Measurements from ENCODE around the gene CLIC1. TPM values are rescaled to one million over a fixed set of nuclear protein-coding genes. Genes with fewer than 3 reads are reported as not detected.

CLIC1 gene
- total and polyA plus RNA-seq, 5 donors from 2014 or later: 192 to 771 (median 521) TPM

GRCh38 chr6:31775184-31775583 is 38.9 kb upstream of the CLIC1 start:
- Mint-ChIP-seq H3K27ac (peak overlapping the region in 2 of 3 donors; percentile 52 to 90), H3K4me1 (peaks cover 0 to 57% (median 18%) of the 10 kb centered on the region in 4 donors), H3K27me3 (peaks cover 4% of the 10 kb centered on the region), H3K4me3 (peak overlapping the region in 2 of 4 donors; percentile 25 to 61), H3K36me3 (no peaks in the 10 kb centered on the region), H3K9me3 (no peaks in the 10 kb centered on the region)
- H3K9me3 ChIP-seq (ENCODE audit: control insufficient read depth in 2 of 2, low read length in 2 of 2): no peaks in the 10 kb centered on the region
- no peaks in the 10 kb centered on the region for H3K27me3 ChIP-seq (ENCODE audit: control insufficient read depth, insufficient read depth, low read length)
- DNase-seq (no peak), ATAC-seq (ENCODE audit: low read depth in 2 of 2) (no peak)
- no peak overlapping the region for H3K27ac ChIP-seq (ENCODE audit: insufficient read depth, low read length, poor library complexity, severe bottlenecking)
- peaks cover 53% of the 10 kb centered on the region for H3K4me1 ChIP-seq (ENCODE audit: control insufficient read depth, insufficient read depth, low read length, poor library complexity, severe bottlenecking)
- no peak overlapping the region for H3K4me3 ChIP-seq (ENCODE audit: low read depth, low read length)
- H3K36me3 ChIP-seq (ENCODE audit: control insufficient read depth, insufficient read depth, low read length): peaks cover 6% of the 10 kb centered on the region

GRCh38 chr6:31771992-31772358 is 35.6 kb upstream of the CLIC1 start:
- Mint-ChIP-seq H3K9me3 (peaks cover 0 to 1% (median 0%) of the 10 kb centered on the region in 7 donors), H3K4me1 (peaks cover 7 to 59% (median 20%) of the 10 kb centered on the region in 4 donors), H3K27me3 (peaks cover 4% of the 10 kb centered on the region), H3K4me3 (peak overlapping the region; percentile 76 to 88 (median 78)), H3K36me3 (no peaks in the 10 kb centered on the region), H3K27ac (peak overlapping the region; percentile 46 to 82 (median 56))
- Histone ChIP-seq H3K4me3 (ENCODE audit: low read depth, low read length) (peak overlapping the region; percentile 41), H3K9me3 (ENCODE audit: control insufficient read depth in 2 of 2, low read length in 2 of 2) (no peaks in the 10 kb centered on the region), H3K27ac (ENCODE audit: insufficient read depth, low read length, poor library complexity, severe bottlenecking) (no peak overlapping the region), H3K4me1 (ENCODE audit: control insufficient read depth, insufficient read depth, low read length, poor library complexity, severe bottlenecking) (peaks cover 47% of the 10 kb centered on the region), H3K36me3 (ENCODE audit: control insufficient read depth, insufficient read depth, low read length) (no peaks in the 10 kb centered on the region), H3K27me3 (ENCODE audit: control insufficient read depth, insufficient read depth, low read length) (no peaks in the 10 kb centered on the region)
- no peak for ATAC-seq (ENCODE audit: low read depth in 2 of 2)
- DNase-seq: peak in 1 of 3 donors; percentile 47

- Histone ChIP-seq H3K4me3 (ENCODE audit: low read depth, low read length) (no peak overlapping the region), H3K27ac (ENCODE audit: insufficient read depth, low read length, poor library complexity, severe bottlenecking) (peak overlapping the region; percentile 33), H3K9me3 (ENCODE audit: control insufficient read depth in 2 of 2, low read length in 2 of 2) (no peaks in the 10 kb centered on the region), H3K27me3 (ENCODE audit: control insufficient read depth, insufficient read depth, low read length) (no peaks in the 10 kb centered on the region), H3K4me1 (ENCODE audit: control insufficient read depth, insufficient read depth, low read length, poor library complexity, severe bottlenecking) (peaks cover 36% of the 10 kb centered on the region), H3K36me3 (ENCODE audit: control insufficient read depth, insufficient read depth, low read length) (no peaks in the 10 kb centered on the region)
- DNase-seq (no peak), ATAC-seq (ENCODE audit: low read depth in 2 of 2) (no peak)
- H3K36me3 Mint-ChIP-seq: no peaks in the 10 kb centered on the region
- H3K9me3 Mint-ChIP-seq: peaks cover 0 to 1% (median 0%) of the 10 kb centered on the region in 7 donors
- H3K4me3 Mint-ChIP-seq: peak overlapping the region in 2 of 4 donors; percentile 42 to 88
- peaks cover 7 to 50% (median 17%) of the 10 kb centered on the region in 4 donors for H3K4me1 Mint-ChIP-seq
- H3K27ac Mint-ChIP-seq: peak overlapping the region in 1 of 3 donors; percentile 73
- H3K27me3 Mint-ChIP-seq: no peaks in the 10 kb centered on the region
These were observed 34.5 kb upstream of the CLIC1 start for GRCh38 chr6:31770860-31771259.

- no peak overlapping the region for H3K27ac ChIP-seq (ENCODE audit: insufficient read depth, low read length, poor library complexity, severe bottlenecking)
- no peak overlapping the region for H3K4me3 ChIP-seq (ENCODE audit: low read depth, low read length)
- Mint-ChIP-seq H3K36me3 (no peaks in the 10 kb centered on the region), H3K4me3 (peak overlapping the region in 2 of 4 donors; percentile 46 to 77), H3K27ac (peak overlapping the region in 1 of 3 donors; percentile 70), H3K9me3 (peaks cover 0 to 1% (median 0%) of the 10 kb centered on the region in 7 donors), H3K27me3 (no peaks in the 10 kb centered on the region), H3K4me1 (peaks cover 8 to 43% (median 17%) of the 10 kb centered on the region in 4 donors)
- peaks cover 32% of the 10 kb centered on the region for H3K4me1 ChIP-seq (ENCODE audit: control insufficient read depth, insufficient read depth, low read length, poor library complexity, severe bottlenecking)
- H3K36me3 ChIP-seq (ENCODE audit: control insufficient read depth, insufficient read depth, low read length): no peaks in the 10 kb centered on the region
- no peaks in the 10 kb centered on the region for H3K27me3 ChIP-seq (ENCODE audit: control insufficient read depth, insufficient read depth, low read length)
- DNase-seq (peak; percentile 69 to 83 (median 77)), ATAC-seq (ENCODE audit: low read depth in 2 of 2) (peak; percentile 72 to 75)
- no peaks in the 10 kb centered on the region for H3K9me3 ChIP-seq (ENCODE audit: control insufficient read depth in 2 of 2, low read length in 2 of 2)
These were observed 33.5 kb upstream of the CLIC1 start for GRCh38 chr6:31769684-31770371.

- peaks cover 32% of the 10 kb centered on the region for H3K4me1 ChIP-seq (ENCODE audit: control insufficient read depth, insufficient read depth, low read length, poor library complexity, severe bottlenecking)
- Mint-ChIP-seq H3K4me1 (peaks cover 11 to 39% (median 18%) of the 10 kb centered on the region in 4 donors), H3K27ac (peak overlapping the region in 1 of 3 donors; percentile 42), H3K4me3 (no peak overlapping the region), H3K27me3 (no peaks in the 10 kb centered on the region), H3K9me3 (peaks cover 0 to 1% (median 0%) of the 10 kb centered on the region in 7 donors), H3K36me3 (no peaks in the 10 kb centered on the region)
- H3K27ac ChIP-seq (ENCODE audit: insufficient read depth, low read length, poor library complexity, severe bottlenecking): no peak overlapping the region
- no peaks in the 10 kb centered on the region for H3K27me3 ChIP-seq (ENCODE audit: control insufficient read depth, insufficient read depth, low read length)
- DNase-seq (no peak), ATAC-seq (ENCODE audit: low read depth in 2 of 2) (no peak)
- H3K36me3 ChIP-seq (ENCODE audit: control insufficient read depth, insufficient read depth, low read length): no peaks in the 10 kb centered on the region
- no peaks in the 10 kb centered on the region for H3K9me3 ChIP-seq (ENCODE audit: control insufficient read depth in 2 of 2, low read length in 2 of 2)
- H3K4me3 ChIP-seq (ENCODE audit: low read depth, low read length): no peak overlapping the region
These were observed 32.3 kb upstream of the CLIC1 start for GRCh38 chr6:31768363-31769257.

- H3K27me3 Mint-ChIP-seq: no peaks in the 10 kb centered on the region
- H3K27ac Mint-ChIP-seq: peak overlapping the region in 1 of 3 donors; percentile 23
- Histone ChIP-seq H3K27me3 (ENCODE audit: control insufficient read depth, insufficient read depth, low read length) (no peaks in the 10 kb centered on the region), H3K9me3 (ENCODE audit: control insufficient read depth in 2 of 2, low read length in 2 of 2) (no peaks in the 10 kb centered on the region), H3K36me3 (ENCODE audit: control insufficient read depth, insufficient read depth, low read length) (no peaks in the 10 kb centered on the region), H3K4me1 (ENCODE audit: control insufficient read depth, insufficient read depth, low read length, poor library complexity, severe bottlenecking) (peaks cover 18% of the 10 kb centered on the region), H3K4me3 (ENCODE audit: low read depth, low read length) (no peak overlapping the region), H3K27ac (ENCODE audit: insufficient read depth, low read length, poor library complexity, severe bottlenecking) (no peak overlapping the region)
- ATAC-seq (ENCODE audit: low read depth in 2 of 2) (no peak), DNase-seq (no peak)
- H3K36me3 Mint-ChIP-seq: peaks cover 3% of the 10 kb centered on the region
- H3K9me3 Mint-ChIP-seq: peaks cover 0 to 1% (median 0%) of the 10 kb centered on the region in 7 donors
- no peak overlapping the region for H3K4me3 Mint-ChIP-seq
- H3K4me1 Mint-ChIP-seq: peaks cover 12 to 26% (median 17%) of the 10 kb centered on the region in 4 donors
These were observed 30.8 kb upstream of the CLIC1 start for GRCh38 chr6:31767096-31767645.

- no peaks in the 10 kb centered on the region for H3K36me3 ChIP-seq (ENCODE audit: control insufficient read depth, insufficient read depth, low read length)
- peaks cover 4% of the 10 kb centered on the region for H3K36me3 Mint-ChIP-seq
- H3K4me1 ChIP-seq (ENCODE audit: control insufficient read depth, insufficient read depth, low read length, poor library complexity, severe bottlenecking): peaks cover 8% of the 10 kb centered on the region
- ATAC-seq (ENCODE audit: low read depth in 2 of 2) (no peak), DNase-seq (no peak)
- H3K9me3 ChIP-seq (ENCODE audit: control insufficient read depth in 2 of 2, low read length in 2 of 2): no peaks in the 10 kb centered on the region
- no peaks in the 10 kb centered on the region for H3K27me3 Mint-ChIP-seq
- no peak overlapping the region for H3K4me3 Mint-ChIP-seq
- no peak overlapping the region for H3K4me3 ChIP-seq (ENCODE audit: low read depth, low read length)
- no peaks in the 10 kb centered on the region for H3K27me3 ChIP-seq (ENCODE audit: control insufficient read depth, insufficient read depth, low read length)
- H3K27ac Mint-ChIP-seq: no peak overlapping the region
- H3K9me3 Mint-ChIP-seq: peaks cover 0 to 1% (median 0%) of the 10 kb centered on the region in 7 donors
- peaks cover 9 to 19% (median 12%) of the 10 kb centered on the region in 4 donors for H3K4me1 Mint-ChIP-seq
- H3K27ac ChIP-seq (ENCODE audit: insufficient read depth, low read length, poor library complexity, severe bottlenecking): no peak overlapping the region
These were observed 29.8 kb upstream of the CLIC1 start for GRCh38 chr6:31765910-31766794.
